Chondrocyte (in vitro differentiated cells): ENCODE data around the gene AFG3L2. TPM values are rescaled to one million over a fixed set of nuclear protein-coding genes. Genes with fewer than 3 reads are reported as not detected.

Source experiments
- DNase-seq: peaks from one replicate; pipeline ENCODE4 v3.0.0; 2021; ENCODE audit warnings: mixed read lengths, low spot score
- H3K27ac Mint-ChIP-seq: one replicate; pipeline ENCODE4 v1.8.0; 2021; ENCODE audit warnings: mild to moderate bottlenecking, moderate library complexity, mixed read lengths; ENCODE audit not compliant: unreplicated experiment
- H3K27me3 Mint-ChIP-seq: 2 replicates; pipeline ENCODE4 v1.8.0; 2021; ENCODE audit warnings: low read depth, mixed read lengths
- H3K36me3 Mint-ChIP-seq: 2 replicates; pipeline ENCODE4 v1.8.0; 2021; ENCODE audit warnings: low read depth, mixed read lengths
- H3K4me1 Mint-ChIP-seq: 2 replicates; pipeline ENCODE4 v1.8.0; 2021; ENCODE audit warnings: low read depth, mild to moderate bottlenecking, mixed read lengths
- H3K4me3 Mint-ChIP-seq: one replicate; pipeline ENCODE4 v1.8.0; 2021; ENCODE audit warnings: mild to moderate bottlenecking, moderate library complexity, mixed read lengths; ENCODE audit not compliant: unreplicated experiment
- H3K9me3 Mint-ChIP-seq: 2 replicates; pipeline ENCODE4 v1.8.0; 2021; ENCODE audit warnings: low read depth, mixed read lengths
- CTCF ChIP-seq: fragments of 200-600 bp; sonication (generic); IDR thresholded peaks from 2 replicates; pipeline ENCODE4 v1.5.0; 2021; ENCODE audit warnings: antibody characterized with exemption, mild to moderate bottlenecking, moderate library complexity
- total RNA-seq: library from RNA; stranded (reverse); gene quantifications from 3 replicates; pipeline ENCODE4 v1.2.1, GENCODE V29; 2021

AFG3L2 gene
- total RNA-seq, 1 donor from 2014 or later, result 38.5 TPM

- Mint-ChIP-seq H3K9me3 (no peaks in the 10 kb centered on the region), H3K36me3 (no peaks in the 10 kb centered on the region), H3K27me3 (no peaks in the 10 kb centered on the region), H3K27ac (peak overlapping the region; percentile 58), H3K4me3 (no peak overlapping the region), H3K4me1 (peaks cover 53% of the 10 kb centered on the region)
- no peak for DNase-seq
- no peak for TF ChIP-seq CTCF
Measured at GRCh38 chr18:12282442-12283039, 94.5 kb downstream of the AFG3L2 start.

GRCh38 chr18:12281861-12282260 lies 95.2 kb downstream of the AFG3L2 start:
- no peaks in the 10 kb centered on the region for H3K27me3 Mint-ChIP-seq
- H3K4me3 Mint-ChIP-seq, result no peak overlapping the region
- no peak for DNase-seq
- H3K36me3 Mint-ChIP-seq, result no peaks in the 10 kb centered on the region
- H3K9me3 Mint-ChIP-seq, result no peaks in the 10 kb centered on the region
- TF ChIP-seq CTCF, result no peak
- H3K4me1 Mint-ChIP-seq, result peaks cover 58% of the 10 kb centered on the region
- H3K27ac Mint-ChIP-seq, result peak overlapping the region; percentile 36

GRCh38 chr18:12279781-12280531 lies 97.1 kb downstream of the AFG3L2 start:
- TF ChIP-seq CTCF, result no peak
- Mint-ChIP-seq H3K9me3 (no peaks in the 10 kb centered on the region), H3K27me3 (no peaks in the 10 kb centered on the region), H3K4me1 (peaks cover 58% of the 10 kb centered on the region), H3K27ac (peak overlapping the region; percentile 99), H3K4me3 (peak overlapping the region; percentile 79), H3K36me3 (no peaks in the 10 kb centered on the region)
- DNase-seq, result no peak

Other genes with a start within 250 kb of the AFG3L2 start
- gene CIDEA, start 122.9 kb downstream of the AFG3L2 start, total RNA-seq, result not detected in 3 replicates
- 196 to 204 TPM (median 198 TPM) in 3 replicates for gene TUBB6, start 69.0 kb downstream of the AFG3L2 start, total RNA-seq
- 12.0 to 16.3 TPM (median 14.4 TPM) in 3 replicates for gene PRELID3A, start 30.7 kb upstream of the AFG3L2 start, total RNA-seq